Ovary (tissue), 3 donors: ENCODE measurements around the gene FAT1.

ENCODE experiments used
- EP300 ChIP-seq: sonication (generic); formaldehyde crosslinking; IDR thresholded peaks from one replicate; pipeline ENCODE4 v1.6.1; 2017; ENCODE audit warnings: antibody characterized with exemption
- TF ChIP-seq, protein P1 (sequence below), 3 donors: fragments of 450-650 bp in 2 of 3; fragments of 200-600 bp in 1 of 3; IDR thresholded peaks; one replicate each; pipeline versions ENCODE4 v1.5.1 to v1.8.0; 2016 to 2022; ENCODE audit warnings: antibody characterized with exemption in 3 of 3, mild to moderate bottlenecking in 1 of 3
- donor health status: DM: no; HTN: no; CAD: no.

DNA sequence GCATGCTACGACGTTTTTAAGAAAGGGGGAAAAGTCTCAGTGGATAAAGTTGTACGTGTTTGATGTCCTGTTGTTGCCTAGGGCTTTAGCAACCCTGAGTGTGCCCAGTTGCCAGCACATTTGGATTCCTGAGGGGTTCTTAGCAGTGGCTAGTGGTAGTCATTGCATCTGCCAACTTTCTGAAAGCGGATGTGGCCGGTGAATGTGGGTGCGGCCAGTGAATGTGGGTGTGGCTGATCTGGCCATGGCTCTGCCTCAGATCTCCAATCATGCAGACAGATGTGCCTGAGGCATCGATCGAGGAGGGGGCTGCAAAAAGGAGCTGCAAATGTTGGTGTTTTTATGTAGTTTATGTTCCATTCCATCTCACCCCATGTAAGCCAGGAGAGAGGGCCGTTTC, 41.5 kb upstream of the FAT1 start:
- no peak for TF ChIP-seq EP300
- TF ChIP-seq, protein P1, sequence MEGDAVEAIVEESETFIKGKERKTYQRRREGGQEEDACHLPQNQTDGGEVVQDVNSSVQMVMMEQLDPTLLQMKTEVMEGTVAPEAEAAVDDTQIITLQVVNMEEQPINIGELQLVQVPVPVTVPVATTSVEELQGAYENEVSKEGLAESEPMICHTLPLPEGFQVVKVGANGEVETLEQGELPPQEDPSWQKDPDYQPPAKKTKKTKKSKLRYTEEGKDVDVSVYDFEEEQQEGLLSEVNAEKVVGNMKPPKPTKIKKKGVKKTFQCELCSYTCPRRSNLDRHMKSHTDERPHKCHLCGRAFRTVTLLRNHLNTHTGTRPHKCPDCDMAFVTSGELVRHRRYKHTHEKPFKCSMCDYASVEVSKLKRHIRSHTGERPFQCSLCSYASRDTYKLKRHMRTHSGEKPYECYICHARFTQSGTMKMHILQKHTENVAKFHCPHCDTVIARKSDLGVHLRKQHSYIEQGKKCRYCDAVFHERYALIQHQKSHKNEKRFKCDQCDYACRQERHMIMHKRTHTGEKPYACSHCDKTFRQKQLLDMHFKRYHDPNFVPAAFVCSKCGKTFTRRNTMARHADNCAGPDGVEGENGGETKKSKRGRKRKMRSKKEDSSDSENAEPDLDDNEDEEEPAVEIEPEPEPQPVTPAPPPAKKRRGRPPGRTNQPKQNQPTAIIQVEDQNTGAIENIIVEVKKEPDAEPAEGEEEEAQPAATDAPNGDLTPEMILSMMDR (IDR thresholded peaks at IDR 0.05), result no peak
